Activated naive CD8-positive, alpha-beta T cell treated with anti-CD3 and anti-CD28 coated beads, Interleukin-2, amount 50 U/mL, for 16 hours (primary cell): Measurements from ENCODE around the gene NTMT1.
"Not testable (repeated sequence)": the region's sequence is repeated elsewhere in the genome, so short reads cannot be mapped to it uniquely, and the experiment has no call there.

Experiments used
- DNase-seq: peaks from one replicate; pipeline ENCODE4 v3.0.0-alpha.2; 2020; ENCODE audit warnings: low read depth, low spot score

Gene NTMT1, protein sequence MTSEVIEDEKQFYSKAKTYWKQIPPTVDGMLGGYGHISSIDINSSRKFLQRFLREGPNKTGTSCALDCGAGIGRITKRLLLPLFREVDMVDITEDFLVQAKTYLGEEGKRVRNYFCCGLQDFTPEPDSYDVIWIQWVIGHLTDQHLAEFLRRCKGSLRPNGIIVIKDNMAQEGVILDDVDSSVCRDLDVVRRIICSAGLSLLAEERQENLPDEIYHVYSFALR

DNA sequence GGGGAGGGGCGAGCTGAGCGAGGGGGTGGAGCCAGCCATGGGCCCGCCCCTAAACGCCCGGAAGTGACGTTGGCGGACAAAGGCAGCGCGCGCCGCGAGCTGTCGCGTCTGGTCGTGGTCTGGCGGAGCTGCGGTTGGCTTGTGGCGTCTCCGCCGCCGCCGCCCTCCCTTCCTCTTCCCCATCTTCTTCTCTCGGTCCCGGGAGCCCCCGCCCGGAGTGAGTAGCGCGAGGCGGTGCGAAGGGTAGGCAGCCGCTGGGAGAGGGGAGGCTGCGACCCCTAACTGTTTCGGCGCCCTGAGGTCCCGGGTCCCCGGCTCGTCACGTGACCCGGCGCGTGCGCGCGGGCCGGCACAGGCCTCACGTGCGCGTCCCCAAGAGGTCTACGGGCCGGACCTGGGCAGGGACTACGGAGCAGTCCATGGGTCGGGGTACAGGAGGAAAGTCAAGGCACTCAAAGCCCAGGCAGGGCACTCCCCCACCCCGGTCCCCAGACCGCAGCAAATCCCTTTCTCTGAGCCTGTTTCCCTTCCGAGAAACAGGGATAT is at the start of gene NTMT1:
Gene NTMT1 (plus strand): TSS at position 85 of the 546 bp plus-strand sequence. CDS start 6,541 bp downstream, outside the sequence.
- peak; percentile 72 for DNase-seq

DNA sequence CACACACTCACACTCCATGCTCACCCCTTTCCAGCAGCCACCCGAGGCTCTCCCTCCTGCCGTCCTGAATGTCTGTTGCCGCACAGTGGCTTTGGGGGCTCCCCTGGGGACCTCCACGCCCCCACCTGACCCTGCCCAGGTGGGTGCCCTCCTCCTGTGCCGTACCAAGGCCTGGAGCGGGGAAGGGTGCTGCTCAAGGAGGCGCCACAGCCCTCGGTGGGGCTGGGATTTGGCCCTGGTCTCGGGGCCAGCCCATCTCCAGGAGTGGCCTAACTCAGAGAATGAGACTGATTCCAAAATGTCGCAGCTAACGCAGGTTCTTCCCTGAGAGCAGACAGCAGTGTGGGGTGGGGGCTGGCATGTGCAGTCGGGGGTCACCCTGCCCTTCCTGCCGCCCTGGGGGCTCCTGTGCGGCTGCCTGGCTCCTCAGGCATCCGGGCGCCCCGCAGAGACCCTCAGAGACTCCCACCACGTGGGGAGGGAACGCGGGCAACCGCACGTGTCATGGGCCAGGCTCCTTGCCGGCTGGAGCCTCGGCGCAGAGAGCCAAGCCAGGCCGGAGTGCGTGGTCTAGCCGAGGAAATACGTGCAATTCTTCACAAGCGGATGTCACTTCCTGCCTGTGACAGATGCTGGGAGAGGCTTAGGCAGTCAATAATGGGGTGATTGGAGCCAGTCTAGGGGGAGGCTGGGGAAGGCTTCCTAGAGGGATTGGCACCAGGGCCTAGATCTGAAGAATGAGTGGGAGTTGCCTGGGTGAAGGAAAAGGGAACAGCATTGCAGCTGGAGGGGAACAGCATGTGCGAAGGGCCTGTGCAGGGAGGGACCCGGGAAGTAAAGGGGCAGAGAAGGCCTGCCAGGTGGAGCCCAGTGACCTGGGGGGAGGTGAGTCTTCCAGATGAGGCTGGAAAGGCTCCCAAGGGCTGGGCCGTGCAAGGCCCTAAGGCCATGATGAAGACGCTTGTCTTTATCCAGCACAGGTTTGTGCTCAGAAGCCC is 49.1 kb upstream of the NTMT1 start:
- no peak for DNase-seq

DNA sequence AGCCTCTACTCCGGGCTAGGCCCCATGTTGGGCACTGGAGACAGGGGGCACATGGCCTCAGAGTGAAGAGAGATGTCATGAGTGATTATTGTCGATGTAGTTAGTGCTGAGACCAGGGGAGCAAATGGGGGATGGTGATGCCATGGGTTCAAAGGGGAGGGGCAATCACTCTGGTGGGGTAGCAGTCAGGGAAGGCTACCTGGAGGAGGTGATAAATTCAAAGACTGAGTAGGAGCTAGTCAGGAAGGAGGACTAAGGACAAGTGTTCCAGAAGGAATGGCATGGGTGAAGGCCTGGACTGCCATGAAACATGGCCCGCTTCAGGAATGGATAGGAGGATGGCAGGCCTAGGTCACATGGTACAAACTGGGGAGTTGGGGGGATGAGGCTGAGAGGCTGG is 46.7 kb upstream of the NTMT1 start:
- DNase-seq: no peak

DNA sequence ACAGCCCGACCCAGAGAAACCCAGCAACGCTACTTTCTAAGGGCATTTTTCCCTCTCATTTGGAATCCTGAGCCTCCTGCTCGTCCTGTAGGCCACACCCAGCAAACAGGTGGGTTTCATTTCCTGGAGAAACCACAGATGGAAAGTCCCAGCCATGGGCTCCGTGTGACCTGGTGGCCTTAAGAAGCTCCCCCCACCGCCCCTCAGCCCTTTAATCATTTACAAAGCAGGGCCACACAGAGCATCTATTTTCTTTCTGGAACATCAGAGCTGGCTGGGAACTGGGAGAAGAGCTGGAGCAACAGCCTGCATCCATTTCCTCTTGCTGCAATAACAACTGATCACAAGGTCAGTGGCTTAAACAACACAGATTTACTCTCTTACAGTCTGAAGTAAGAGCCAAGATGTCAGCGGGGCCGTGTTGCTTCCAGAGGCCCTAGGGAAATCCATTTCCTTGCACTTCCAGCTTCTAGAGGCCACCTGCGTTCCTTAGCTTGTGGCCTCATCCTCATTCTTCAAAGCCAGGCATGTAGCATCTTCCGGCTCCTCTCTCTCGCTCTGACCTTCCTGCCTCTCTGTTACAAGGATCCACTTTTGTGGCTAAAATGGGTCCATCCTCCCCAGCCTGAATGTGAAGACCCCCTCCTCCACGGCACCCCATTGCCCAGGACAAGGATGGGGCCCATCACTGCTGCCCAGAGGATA is 45.6 kb upstream of the NTMT1 start:
- DNase-seq: no peak

DNA sequence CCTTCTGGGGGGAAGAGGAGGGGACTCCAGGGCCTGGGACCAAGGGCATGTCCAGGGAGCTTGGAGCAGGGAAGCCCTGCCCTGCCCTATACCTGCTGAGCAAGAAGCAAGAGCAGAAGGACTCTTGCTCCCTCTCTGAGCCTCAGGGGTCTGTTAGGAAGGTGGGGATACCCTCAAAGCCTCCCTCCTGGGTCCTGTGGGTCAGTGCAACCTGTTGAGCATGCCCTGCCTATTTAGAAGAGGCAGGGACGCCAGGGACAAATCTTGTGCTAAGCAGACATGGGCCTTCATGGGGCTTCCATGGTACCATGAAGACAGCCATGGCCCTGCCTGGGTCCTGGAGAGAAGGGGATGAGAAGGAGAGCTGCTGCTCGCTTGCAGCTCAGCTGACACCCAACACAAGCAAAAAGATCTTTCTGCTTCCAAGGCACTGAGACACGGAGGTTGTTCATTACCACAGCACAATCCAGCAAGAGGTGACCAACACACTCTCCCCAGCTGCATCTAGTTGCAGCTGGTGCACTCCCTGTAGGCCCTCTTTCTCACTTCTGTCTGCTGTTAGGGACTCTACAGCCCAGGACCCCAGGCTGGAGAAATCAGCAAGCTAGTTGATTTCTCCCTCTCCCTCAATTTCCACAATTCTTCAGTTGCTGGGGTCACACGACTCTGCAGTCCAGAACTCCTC is 44.3 kb upstream of the NTMT1 start:
- DNase-seq: no peak

DNA sequence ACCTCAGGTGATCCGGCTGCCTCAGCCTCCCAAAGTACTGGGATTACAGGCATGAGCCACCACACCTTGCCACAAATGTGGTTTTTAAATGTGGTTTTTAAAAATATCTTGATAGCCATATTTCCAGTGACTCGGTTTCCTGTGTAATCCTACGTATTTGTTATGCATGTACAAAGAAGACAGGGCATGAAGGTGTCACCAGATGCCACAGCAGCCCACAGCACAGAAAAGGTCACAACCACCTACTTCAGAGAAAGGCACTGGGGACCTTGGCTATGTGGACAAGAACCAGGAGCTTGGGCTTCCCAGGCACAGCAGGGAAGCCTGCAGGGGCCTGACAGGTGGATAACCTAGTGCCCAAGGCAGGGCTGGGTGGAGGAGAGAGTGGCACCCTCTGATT is 43.1 kb upstream of the NTMT1 start:
- no peak for DNase-seq

DNA sequence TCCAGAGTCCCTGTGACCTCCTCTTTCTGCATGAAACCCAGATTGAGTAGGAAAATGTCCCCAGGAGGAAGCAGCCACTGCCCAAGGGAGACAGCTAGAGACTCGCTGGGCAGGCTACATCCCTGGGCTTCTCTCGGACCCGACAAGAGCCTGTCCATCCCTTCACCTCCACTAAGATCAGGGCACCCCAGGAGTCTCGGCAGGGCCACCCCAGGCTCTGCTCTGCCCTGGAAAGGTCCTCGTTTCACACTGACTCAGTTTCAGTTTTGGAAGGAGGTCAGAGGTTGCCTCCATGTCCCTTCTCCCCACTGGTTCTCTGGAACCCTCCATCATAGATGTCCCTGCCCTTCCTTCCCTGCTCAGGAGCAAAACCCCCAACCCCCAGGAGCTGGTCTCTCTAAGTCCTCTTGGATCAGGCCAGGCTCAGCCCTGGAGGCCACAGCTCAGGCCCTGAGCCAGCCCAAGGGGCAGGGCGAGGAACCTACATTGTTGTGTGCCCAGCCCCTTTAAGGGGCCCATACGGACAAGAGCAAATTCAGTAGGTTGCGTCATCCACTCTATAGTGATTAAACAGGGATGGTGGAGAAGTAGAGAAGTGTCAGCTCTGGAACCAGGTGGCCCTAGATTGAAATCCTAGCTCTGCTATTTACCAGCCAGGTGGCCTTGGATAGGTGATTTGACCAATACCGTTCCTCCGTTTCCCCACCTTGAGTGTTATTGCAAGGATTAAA is 42.5 kb upstream of the NTMT1 start:
- DNase-seq: no peak

DNA sequence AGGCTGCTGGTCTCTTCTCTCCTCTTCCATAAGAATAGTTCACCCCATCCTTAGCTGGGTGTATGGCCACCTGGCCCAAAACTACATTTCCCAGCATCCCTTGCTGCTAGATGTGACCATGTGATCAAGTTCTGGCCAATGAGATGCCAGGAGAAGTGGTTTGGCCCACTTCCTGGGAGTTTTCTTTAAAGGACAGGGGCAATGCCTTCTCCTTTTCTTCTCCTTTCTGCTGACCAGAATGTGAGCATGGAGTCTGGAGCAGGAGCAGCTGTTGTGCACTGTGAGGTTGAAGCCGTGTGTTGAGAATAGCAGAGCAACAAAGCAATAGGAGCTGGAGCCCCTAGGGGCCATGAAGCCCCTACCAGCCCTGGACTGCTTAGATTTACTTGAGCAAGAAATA is 41.8 kb upstream of the NTMT1 start:
- no peak for DNase-seq

DNA sequence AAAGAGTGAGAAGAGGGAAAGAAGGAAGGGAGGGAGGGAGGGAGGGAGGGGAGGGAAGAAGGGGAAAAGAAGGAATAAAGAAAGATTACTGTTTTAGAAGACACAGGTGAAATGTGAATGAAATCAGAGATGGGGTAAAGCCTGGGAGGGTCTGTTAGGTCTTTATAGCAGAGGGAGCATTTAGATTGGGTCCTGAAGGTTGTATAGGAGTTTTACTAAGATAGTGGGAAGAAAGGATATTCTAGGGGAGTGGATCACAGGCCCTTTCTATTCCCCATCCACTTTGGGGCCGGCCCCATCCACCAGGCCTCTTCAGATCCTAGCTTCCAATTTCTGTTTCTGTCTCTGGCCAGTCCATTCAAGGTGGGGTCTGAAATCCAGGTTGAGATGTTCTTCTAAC is 40.6 kb upstream of the NTMT1 start:
- no peak for DNase-seq

DNA sequence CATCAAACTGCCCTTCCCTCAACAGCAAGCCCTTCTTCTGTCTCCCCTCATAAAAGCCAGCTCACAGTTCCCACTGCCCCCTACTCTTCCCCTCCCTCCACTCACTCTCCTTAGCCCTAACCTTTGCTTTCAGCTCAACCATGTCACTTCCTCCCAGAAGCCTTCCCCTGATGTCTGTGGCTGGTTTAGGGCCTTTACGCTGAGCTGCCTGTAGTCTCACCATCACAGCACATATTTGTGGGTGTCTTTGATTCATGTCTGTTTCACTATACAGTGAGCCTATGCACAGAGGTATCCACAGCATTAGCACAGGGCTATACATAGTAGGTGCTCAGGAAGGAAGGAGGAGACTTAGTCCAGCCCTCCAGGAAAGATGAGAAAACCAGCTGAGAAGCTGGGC is 39.7 kb upstream of the NTMT1 start:
- DNase-seq: no peak

DNA sequence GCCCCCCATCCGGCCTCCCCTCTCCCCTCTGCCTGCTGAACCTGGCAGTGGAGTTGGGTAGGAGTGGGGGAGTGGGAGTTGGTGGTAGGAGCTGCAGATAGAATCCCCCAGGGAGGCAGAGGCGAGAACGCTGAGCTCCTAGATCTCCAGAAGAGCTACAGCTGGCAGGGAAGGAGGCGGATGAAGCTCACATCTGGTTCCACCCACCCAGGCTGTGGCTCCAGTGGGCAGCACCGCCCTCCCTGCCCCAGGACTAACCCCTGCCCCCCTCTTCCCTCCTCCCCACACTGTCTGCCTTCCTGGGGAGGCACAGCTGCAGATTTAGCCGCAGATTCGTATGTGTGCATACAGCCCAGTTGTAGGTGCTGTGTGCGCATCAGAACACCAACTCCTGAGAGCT is 39.3 kb upstream of the NTMT1 start:
- no peak for DNase-seq

DNA sequence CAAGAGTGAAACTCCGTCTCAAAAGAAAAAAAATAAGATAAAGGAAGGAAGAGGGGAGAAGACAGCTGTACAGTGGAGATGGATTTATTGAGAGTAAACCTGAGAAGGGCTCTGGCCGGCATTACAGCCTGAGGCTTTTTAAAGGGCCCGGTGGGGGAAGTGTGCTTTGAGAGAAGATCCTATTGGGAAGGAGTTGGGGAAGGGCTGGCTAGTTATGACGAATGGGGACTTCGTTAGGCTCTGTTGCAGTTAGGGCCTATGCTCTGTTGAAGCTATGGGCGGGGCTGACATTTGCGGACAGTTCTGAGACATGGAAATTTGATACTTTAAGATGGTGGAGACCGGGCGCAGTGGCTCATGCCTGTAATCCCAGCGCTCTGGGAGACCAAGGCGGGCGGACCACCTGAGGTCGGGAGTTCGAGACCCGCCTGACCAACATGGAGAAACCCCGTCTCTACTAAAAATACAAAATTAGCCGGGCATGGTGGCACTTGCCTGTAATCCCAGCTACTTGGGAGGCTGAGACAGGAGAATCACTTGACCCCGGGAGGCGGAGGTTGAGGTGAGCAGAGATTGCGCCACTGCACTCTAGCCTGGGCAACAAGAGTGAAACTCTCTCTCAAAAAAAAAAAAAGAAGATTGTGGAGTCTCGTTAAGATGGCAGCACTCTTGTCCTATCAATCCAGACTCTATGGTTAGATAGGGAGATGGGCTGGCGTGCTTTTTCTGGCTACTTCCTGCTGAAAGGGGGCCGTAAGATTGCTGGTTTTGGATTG is 38.3 kb upstream of the NTMT1 start:
- no peak for DNase-seq

DNA sequence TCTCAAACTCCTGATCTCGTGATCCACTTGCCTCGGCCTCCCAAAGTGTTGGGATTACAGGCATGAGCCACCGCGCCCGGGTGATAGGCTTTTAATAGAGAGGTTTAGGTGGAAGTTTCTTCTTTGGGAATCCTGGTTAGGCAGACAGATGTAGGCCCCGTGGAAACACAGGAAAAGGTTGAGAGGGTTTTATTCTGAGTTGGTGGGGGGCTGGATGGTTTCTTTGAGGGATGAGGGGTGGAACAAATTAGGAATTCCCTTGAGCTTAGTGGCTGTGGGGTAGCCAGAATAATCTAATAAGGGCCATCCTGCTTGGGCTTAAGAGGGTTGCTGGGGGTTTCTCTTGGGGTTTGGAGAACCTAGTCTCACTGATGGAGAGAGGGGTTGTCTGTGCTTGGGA is 35.5 kb upstream of the NTMT1 start:
- no peak for DNase-seq

DNA sequence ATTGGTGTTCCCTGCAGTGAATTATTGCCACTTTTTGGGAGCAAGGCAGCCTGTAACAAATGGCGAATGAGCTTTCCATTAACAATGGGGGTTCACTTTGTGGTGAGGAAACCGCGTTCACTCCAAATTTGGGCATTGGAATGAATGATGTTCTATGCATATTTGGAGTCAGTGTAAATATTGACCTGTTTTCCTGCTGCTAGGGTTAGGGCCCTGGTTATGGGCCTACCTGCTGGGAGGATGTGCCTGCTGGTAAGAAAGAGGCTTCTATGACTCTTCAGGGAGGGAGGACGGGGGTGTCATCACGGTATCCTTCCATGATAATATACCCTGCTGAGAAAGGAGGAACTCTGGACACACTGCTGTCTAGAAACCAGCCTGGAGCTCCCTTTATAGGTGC is 34.0 kb upstream of the NTMT1 start:
- no peak for DNase-seq

DNA sequence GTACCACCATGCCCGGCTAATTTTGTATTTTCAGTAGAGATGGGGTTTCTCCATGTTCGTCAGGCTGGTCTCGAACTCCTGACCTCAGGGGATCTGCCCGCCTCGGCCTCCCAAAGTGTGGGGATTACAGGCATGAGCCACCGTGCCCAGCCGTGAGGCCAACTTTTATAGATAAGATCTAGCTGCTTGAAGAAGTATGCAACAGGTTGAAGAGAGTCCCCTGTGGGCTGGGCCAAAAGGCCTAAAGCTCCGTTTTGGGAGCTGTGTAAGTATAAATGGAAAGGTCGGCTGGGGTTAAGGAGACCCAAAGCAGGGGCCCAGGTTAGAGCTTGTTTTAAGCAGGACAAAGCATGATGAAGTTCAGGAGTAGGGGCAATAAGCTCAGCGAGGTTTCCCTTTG is 33.2 kb upstream of the NTMT1 start:
- not testable (repeated sequence) for DNase-seq

DNA sequence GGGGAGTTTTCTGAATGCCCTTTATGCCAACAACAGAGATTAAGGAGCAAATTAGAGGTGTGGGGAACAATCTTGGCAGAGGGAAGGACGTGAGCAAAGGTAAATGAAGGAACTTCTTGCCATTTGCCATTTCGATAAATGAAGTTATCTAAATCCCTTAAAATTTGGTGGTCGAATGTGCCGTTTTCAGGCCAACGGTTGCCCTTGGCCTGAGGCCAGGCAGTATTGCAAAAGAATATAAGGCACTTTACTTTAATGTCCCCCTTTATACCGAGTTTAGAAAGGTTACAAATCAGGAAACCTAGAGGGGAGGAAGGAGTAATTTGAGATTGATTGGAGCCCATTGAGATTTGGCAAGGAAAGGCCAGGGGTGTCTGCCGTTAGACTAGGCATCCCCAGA is 31.3 kb upstream of the NTMT1 start:
- no peak for DNase-seq

DNA sequence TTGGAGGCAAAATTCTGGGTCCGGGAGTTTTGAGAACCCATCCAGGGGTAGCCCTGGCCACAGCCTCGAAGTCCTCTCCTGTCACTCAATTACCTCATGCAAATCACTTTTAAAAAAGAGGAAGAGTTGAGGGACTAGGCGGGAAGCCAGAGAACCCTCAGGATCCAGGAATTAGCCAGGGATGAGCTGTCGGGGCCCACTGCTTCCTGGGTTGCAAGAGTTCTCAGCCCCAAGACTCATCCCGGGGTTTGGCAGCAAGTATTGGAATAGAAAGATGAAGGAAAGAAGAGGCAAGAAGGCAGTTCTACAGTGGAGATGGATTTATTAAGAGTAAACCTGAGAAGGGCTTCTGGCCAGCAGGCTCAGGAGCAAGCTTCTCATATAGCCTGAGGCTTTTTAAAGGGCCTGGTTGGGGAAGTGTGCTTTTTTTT is 30.6 kb upstream of the NTMT1 start:
- no peak for DNase-seq

DNA sequence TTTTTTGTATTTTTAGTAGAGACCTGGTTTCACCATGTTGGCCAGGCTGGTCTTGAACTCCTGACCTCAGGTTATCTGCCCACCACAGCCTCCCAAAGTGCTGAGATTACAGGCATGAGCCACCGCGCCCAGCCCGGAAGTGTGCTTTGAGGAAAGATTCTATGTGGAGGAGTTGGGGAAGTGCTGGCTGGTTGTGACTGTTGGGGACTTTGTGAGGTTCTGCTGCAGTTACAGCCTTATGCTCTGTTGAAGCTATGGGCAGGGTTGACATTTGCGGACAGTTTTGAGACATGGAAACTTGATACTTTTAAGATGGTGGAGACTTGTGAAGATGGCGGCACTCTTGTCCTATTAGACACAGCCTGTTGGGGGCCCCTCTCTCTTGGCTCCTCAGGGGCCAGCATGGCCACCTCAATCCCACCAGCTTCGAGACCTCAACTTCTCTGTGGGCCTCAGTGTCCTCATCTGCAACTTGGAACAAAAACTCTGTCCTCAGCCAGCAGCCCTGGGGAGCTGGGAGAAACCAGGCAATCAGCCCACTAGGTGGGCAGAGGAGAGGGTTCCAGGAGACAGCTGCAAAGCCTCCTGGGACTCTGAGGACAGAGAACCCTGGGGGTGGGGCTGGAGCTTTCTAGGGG is 29.9 kb upstream of the NTMT1 start:
- DNase-seq: no peak

DNA sequence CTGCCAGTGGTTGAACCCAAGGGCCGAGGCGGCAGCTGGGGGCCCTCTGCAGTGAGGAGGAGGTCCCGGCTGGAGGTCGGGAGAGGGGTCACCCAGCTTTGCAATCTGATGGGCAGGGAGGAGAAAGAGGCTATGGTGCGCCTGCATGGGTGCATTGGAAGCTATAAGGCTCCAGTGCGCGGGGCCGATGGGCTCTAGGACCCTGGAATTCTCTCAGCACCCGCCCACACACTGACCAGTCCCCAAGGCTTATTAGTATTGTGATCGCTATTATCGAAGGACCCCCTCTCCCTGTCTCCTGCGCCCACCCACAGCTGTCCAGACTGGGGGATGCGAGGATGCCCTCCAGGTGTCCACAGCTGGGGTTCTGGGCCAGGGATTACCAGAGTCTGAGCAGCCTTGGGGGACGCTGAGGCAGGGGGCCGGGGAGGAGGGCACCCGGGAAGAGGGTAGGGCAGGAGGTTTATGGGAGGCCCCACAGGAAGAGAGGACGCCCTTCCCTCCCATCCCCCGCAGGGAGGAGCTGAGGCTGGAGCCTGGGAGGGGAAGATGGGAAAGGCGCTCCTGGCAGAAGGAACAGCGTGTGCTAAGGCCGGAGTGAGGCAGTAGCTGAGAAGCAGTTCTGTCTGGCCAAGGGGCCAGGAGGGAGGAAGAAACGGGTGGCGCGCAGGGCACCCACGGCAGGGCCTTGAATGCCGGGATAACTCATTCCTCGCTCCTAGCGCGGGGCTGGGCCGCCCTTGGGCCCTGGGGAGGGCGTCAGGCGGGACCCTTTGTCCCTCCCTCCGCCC is 29.2 kb upstream of the NTMT1 start:
- no peak for DNase-seq
